Dedifferentiated amniotic fluid mesenchymal stem cell (primary cell): ENCODE results near the gene SNED1.

Experiments
- DNase-seq: peaks from one replicate; pipeline ENCODE4 v3.0.0-alpha.2; 2016; ENCODE audit errors: extremely low spot score

Gene SNED1

DNA sequence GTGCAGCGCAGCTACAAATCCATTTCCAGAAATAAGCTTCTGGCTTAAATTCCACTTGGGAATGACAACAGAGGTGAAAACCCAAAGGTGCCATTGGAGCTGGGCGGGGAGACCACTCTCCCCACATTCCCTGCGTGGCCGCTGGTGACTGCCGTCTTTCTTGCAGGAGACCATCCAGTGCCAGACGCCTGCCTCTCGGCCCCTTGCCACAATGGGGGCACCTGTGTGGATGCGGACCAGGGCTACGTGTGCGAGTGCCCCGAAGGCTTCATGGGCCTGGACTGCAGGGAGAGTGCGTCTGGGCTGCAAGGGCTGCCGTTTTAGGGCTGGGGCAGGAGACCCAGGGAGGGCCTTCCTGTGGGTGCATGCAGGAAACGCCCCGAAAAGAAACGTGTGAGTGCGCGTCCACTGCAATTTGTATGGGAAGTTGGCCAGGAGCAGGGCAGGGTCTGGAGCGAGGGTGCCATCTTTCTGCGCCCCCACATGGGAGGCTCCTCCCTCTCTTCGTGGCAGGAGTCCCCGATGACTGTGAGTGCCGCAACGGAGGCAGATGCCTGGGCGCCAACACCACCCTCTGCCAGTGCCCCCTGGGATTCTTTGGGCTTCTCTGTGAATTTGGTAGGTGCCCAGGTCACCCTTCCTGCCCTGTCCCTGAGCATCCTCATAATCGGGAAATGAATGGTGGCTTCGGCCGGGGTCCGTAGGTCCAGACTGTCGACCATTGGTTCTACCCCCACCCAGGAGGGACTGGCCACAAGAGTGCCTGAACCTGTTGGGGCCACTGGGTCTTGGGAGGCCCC, 49.9 kb downstream of the SNED1 start:
- no peak for DNase-seq

DNA sequence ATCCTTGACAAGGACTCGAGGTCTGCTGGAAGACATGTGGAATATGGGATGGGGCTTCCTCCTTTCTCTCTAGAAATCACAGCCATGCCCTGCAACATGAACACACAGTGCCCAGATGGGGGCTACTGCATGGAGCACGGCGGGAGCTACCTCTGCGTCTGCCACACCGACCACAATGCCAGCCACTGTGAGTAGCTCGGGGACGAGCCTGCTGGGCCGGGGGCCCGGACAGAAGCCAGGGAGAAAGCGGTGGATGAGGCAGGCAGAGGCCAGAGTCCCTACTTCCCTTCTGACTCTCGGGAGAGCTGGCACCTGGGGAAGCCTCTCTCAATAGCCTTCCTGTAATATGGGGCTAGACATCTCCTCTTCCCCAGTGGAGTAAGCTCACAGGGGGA, 50.5 kb downstream of the SNED1 start:
- no peak for DNase-seq

DNA sequence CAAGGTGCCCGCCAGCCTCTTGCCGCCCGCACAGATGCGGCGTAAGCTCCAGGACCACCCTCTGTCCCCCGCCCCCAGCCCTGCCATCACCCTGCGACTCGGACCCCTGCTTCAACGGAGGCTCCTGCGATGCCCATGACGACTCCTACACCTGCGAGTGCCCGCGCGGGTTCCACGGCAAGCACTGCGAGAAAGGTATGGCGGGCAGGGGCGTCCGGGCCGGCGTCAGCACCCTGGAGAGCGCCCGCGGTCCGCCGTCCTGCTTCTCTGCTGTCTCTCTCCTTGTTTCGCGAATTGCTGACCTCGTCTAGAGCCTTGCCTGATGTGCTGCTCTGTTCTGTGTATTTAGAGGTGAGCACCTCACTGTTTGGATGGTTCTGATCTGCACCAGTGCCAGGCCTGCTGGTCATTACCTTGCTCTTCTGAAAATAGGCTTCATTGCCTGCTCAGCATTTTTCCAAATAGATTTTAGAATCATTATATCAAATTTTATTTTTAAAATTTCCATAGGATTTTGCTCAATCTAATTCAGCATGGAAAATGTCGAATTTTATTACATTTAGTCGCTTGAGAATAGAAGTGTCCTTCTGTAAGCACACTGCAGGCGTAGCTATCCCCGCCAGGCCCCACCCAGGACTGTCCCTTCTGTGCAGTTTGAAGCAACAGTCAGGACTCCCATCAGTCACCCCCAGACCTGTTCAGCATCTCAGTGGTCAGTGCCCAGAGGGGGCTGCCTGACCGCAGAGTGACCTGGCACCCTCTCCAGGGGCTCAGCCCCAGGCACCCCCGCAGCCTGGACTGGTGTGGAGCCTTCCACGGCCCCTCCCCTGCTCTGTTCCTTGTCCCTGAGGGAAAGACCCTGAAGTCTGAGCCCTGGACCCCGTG, 51.6 kb downstream of the SNED1 start:
- no peak for DNase-seq

- DNase-seq = no peak
Measured at GRCh38 chr2:241050624-241051577, 52.5 kb downstream of the SNED1 start.

GRCh38 chr2:241051578-241052487, 53.4 kb downstream of the SNED1 start:
- DNase-seq = no peak

GRCh38 chr2:241052677-241053360, 54.4 kb downstream of the SNED1 start:
- DNase-seq = no peak

DNA sequence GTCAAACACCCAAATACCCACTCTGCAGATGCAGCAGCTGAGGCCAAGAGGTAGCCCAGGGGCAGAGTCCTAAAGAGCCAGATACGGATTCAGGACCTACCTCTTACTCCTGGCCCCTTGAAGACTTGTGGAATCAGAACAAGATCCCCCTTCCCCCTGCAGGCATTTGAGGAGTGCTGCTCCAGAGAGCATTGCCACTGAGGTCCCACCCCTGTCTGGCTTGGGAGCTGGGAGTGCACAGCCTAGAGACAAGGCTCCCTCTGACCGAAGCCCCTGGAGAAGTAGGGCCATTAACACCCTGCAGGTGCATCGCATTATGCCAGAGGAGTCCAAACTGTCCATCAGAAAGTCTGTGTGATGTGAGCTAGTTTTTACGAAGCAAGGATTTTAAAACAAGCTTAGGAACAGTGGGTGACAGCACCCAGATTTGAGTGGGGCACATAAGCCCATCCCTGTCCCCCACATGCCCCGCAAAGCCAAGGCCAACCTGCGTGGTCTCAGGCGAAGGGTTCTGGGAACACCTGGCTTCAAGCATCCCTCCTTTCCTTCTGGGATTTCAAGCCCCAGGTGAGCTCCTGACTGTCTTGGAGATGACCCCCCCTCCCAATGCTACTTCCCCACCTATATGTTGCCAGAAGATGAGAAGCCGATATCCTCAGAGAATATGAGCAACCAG, 55.3 kb downstream of the SNED1 start:
- DNase-seq = no peak

GRCh38 chr2:241061275-241061674, 62.9 kb downstream of the SNED1 start:
- no peak for DNase-seq

DNA sequence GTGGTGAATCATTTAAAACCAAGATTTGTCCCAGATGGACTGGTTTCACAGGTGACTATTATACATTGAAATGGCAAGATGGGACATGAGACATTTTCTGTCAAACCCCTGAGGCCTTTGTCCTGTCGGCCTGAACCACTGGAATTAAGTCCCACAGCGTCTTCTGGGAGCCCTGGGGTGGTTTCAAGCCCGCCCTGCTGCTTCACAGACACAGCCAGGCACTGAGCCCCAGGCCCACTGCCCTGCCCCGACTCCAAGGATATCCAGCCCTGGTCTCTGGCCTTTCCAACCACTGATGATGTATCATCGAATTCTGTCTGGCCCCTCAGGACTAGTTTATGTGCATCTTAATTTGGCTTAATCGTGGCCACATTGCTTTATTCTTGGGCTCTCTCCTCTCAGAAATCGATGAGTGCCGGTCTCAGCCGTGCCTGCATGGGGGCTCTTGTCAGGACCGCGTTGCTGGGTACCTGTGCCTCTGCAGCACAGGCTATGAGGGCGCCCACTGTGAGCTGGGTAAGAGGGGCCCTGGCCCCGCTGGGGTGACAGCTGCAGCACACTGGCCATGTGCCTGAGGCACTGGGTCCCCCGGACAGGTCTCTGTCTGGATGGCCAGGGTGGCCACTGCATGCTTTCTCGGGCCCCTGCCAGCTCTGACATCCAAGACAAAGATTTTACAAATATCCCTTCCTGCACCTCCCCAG, 64.1 kb downstream of the SNED1 start:
- no peak for DNase-seq

GRCh38 chr2:241063093-241063551, 64.7 kb downstream of the SNED1 start:
- no peak for DNase-seq

GRCh38 chr2:241063587-241063986, 65.2 kb downstream of the SNED1 start:
- no peak for DNase-seq

GRCh38 chr2:241064008-241064801, 65.8 kb downstream of the SNED1 start:
- DNase-seq = no peak

DNA sequence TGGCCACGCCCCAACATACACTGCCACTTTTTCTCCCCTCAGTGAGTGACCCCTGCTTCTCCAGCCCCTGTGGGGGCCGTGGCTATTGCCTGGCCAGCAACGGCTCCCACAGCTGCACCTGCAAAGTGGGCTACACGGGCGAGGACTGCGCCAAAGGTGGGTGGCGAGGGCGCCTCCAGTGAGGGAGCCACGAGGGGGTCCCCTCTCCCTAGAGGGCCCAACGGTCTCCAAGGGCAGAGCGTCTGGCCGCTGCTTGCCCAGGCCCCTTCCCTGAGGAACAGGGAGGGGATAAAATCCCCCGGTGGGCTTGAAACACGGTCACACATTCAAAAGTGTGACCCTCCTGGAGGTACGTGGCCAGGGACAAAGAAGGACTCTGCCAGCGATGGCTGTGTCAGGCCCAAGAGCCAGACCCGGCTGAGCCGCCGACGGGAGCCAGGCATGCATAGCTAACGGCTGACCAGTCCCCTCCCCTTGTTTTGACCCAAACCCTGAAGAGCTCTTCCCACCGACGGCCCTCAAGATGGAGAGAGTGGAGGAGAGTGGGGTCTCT, 66.5 kb downstream of the SNED1 start:
- no peak for DNase-seq

DNA sequence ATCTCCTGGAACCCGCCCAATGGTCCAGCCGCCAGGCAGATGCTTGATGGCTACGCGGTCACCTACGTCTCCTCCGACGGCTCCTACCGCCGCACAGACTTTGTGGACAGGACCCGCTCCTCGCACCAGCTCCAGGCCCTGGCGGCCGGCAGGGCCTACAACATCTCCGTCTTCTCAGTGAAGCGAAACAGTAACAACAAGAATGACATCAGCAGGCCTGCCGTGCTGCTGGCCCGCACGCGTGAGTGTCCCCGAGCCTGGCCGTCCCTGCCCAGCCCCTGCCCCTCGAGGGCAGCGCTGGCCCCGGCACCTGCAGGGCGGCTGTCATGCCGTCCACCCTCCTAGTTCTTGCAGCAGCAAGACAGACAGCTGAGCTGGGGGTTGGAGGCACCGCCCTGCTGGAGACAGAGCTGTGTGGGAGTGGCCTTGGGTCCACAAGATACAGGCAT, 67.0 kb downstream of the SNED1 start:
- no peak for DNase-seq

DNA sequence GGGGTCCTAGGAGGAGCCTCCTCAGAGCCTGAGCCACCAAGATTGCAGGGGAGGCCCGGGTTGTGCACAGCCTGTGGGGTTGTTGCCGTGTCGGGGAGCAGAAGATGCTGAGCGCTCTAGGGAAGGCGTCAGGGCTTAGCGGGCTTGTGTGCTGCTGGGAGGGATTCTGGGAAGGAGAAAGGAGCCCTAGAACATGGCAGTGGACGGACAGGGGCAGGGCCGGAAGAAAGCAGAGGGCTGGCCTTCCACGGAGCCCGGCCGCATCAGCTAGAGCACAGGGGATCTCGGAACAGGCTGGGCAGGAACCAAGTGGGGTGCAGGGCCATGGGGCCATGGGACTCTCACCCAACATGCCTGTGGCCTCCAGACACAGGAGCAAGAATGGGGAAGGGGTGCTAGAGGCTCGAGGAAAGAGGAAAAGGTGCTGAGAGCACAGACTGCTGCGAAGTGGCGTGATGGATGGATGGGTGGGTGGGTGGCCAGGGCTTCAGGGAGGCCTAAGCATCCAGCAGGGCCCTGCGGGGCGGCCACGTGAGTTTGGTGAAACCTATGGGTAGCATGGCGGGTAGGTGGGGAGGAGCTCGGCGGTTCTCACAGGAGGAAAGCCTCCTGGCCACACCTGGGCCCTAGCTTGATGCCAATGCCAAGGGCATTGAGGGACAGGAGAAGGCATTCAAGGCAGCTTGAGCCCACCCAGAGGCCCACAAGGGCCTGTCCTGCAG, 67.9 kb downstream of the SNED1 start:
- DNase-seq = no peak

- DNase-seq = no peak
Measured at GRCh38 chr2:241066893-241067341, 68.5 kb downstream of the SNED1 start.
